T-helper 22 cell (primary cell): Measurements from ENCODE around the gene ZC3HAV1.
A peak's percentile ranks its signal among the peaks of the same experiment; 100 is the strongest.
"Not testable (repeated sequence)": the region's sequence is repeated elsewhere in the genome, so short reads cannot be mapped to it uniquely, and the experiment has no call there.

Experiments
- DNase-seq: peaks from one replicate; pipeline ENCODE4 v3.0.0-alpha.2; 2020; ENCODE audit warnings: low read depth

The ZC3HAV1 gene

DNA sequence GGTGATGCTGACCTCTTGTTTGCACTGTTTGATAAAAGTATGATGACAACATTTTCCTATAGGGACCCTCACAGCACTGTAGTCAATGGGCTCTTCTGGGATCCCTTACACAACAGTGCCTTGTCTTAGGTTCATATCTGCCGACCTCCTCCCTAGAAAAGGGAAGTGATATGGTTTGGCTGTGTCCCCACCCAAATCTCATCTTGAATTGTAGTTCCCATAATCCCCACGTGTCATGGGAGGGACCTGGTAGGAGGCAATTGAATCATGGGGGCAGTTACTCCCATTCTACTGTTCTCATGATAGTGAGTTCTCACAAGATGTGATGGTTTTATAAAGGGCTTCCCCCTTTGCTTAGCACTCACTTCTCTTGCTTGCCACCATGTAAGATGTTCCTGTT is 23.1 kb downstream of the ZC3HAV1 start:
- no peak for DNase-seq

DNA sequence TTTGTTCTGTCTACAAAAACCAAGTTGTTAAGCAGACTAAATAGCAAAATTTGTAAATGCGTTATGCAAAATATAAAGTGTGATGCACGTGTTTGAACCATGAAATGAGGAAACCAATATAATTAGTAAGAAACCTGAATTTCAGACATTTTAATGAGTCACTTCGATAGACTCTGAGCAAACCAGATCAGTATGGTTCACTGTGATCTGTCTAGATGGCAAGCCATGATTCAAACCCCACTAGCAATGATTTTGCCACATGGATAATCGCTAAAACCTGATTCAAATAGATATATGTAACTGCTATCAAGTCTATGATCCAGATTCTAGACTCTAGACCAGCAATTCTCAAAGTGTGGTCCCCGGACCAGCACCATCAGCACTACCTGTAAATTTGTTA is 24.8 kb downstream of the ZC3HAV1 start:
- no peak for DNase-seq

DNA sequence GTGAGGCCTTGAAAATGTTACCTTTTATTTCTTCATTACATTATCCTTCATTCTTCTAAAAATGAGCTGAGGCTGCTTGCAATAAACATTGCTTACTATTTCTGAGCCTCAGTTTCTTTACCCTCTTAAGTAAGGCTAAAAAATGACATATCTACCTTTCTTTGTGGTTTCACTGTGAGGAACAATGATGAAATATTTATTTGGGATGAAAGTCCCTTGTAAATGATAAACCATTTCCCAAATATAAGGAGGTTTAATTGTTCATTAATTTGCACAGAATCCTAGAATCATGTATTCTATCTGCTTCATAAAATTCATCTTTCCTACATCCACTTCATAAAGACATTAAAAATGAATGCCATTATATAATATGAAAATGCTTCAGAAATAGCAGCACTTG is 27.9 kb downstream of the ZC3HAV1 start:
- no peak for DNase-seq

DNA sequence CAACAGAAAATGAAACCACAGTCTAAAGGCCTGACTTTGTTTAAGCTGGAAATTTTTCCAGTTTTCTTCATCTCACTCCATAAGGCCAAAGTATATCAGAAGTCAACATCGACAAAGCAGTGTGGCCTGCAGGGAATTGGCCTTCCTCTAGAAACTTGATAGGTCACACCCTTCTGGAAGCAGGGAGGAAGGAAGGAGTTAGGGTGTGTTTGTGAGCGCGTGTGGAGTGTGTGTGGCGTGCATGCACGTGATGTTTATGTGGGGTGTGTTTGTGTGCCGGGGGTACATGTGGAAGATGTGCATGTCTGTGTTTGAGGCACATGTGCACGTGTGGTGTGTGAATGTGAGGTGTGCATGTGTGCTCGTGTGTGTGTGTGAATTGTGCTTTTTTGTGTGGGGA is 28.6 kb downstream of the ZC3HAV1 start:
- DNase-seq = no peak

DNA sequence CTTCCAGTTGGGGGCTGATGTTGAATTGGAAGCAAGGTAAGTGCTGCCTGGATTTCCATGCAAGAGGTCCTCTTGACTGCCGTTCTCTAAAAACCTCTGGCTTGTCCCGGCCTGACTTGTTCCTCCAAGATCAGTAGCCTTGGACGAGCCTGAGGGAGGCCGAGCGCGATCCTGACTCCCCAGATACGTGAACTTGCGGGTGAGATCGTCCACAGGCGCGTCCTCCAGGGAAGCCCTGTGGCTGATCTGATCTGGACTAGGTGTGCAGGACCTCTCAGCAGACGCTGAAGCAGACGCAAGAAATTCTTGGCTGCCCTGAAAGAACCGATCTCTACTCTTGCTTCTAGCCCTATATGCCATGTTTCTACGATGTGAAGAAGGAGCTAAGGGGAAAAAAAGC is 29.7 kb downstream of the ZC3HAV1 start:
- no peak for DNase-seq

DNA sequence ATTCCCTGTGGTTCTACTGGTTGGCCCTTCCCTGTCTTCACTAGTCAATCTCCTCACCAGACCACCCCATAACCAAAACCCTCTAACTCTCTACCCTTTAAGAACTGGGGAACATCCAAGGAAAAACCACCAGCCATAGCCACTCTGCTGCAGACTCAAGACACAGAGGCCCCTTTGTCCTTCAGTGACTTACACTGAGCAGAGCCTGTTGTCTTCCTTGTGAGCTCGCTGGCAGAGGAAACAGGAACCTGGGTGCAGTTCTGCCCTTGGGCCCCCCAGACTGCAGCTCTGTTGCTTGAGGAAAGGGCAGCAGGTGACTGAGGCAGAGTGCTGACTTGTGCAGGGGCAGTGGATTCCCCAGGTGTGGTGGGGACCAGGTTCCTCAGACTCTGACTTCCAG is 30.6 kb downstream of the ZC3HAV1 start:
- no peak for DNase-seq

DNA sequence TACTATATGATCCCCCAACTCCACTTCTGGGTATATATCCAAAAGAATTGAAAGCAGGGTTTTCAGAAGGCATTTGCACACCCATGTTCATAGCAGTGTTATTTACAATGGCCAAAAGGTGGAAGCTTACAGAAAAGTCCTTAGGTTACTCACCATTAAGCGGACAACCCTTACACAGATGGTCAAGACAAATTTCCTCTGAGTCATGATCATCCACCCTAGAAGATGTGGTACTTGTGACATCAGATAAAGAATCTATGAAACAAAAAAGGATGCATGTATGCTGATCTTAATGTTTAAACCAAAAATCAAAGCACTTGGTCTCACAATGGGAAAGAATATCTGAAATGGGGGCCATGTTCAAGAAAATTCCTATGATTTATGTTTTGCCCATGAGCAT is 31.1 kb downstream of the ZC3HAV1 start:
- no peak for DNase-seq

DNA sequence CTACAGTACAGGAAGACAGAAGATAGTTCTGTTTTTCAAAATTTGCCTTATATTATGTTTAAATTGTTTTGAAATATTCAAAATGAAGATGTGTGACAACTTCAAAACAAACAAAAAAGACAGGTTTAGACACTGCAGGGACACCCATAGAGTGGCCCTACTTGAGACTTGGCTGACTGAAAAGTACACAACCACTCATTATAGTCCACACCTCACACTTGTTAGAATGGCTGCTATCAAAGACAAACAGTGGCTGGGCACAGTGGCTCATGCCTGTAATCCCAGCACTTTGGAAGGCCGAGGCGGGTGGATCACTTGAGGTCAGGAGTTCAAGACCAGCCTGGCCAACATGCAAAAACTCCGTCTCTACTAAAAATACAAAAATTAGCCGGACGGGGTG is 31.8 kb downstream of the ZC3HAV1 start:
- DNase-seq = not testable (repeated sequence)

DNA sequence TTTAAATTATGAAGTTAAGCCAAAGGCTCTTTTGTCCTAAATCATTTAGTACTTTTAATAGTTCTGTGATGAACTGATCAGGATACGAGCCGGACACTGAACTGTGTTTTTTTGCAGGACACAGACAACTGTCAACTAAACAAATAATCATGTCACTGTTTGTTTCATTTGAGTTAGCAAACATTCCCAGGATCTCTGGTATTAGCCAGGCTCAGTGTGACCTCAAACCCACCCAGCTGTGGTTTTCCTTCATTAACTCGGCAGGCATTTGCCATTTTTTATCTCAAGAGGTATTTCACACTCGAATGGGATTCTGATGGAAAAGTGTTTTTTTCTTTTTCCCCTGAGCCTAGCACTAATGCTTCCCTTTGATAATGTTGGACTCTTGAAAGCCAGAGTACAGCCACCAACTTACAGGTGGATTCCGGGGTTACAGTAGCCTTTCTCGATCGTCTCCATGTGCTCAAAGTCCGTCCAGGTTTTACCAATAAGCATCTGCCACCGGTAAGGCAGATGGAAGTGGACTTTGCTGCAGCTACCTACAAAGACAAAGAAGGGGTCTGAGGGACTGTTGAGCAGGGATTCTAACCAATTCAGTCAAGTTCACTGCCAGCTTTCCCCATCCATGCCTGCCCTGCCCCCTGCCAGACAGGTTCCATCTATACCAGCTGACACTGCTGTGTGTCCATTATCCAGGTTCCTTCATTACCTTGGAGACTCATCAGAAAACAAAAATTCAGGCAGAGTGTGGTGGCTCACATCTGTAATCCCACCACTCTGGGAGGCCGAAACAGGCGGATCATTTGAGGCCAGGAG is 33.4 kb downstream of the ZC3HAV1 start:
- DNase-seq = no peak

DNA sequence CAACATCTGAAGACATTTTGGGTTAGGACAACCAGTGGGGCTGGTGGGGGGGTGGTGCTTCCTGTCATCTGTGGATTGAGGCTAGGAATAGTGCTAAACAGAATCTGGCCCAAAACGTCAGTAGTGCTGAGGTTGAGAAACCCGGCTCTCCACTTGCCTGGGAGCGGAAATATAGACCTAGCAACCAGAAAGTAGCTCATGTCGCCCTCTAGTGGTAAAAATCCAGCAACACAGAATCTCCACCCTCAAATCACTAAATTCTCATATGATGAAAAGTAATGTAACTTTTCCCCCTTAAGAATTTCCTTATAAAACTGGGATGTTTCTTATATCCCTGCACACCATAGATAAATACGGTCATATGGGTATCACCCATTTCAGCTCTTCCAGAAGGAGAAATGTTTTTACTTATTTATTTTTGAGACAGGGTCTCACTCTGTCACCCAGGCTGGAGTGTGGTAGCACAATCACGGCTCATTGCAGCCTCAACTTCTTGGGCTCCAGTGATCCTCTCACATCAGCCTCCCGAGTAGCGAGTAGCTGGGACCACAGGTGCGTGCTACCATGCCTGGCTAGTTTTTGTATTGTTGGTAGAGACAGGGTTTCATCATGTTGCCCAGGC is 34.4 kb downstream of the ZC3HAV1 start:
- peak; percentile 49 for DNase-seq

DNA sequence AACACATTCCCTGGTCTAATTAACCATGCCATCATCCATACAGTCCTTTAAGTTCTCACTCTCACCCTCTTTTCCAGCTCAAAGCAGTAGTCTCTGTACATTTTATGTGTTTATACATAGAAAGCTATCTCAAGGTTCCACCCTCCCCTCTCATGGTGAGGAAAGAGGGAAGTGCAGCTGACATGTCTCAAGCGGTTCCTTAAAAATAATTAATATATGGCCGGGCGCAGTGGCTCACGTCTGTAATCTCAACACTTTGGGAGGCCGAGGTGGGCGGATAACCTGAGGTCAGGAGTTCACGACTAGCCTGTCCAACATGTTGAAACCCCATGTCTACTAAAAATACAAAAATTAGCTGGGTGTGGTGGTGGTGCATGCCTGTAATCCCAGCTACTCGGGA is 36.7 kb downstream of the ZC3HAV1 start:
- DNase-seq = no peak

DNA sequence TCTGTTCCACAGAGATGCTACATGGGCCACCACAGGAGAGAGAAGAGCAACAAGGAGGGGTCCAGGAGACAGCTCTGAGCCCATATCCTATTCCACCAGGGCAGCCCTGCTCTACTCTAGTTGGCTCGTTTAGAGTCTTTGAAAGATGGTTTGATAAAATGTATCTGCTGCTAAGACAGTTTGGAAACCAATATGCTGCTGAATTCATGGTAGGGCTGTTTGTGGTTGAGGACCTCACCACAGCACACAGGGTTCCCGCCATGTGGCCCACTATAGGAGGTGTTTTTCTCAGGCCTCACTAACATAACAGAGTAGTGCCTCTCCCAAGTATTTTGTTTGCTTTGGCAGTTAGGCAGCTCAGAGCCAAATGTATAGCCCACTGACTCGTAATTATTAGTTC is 37.8 kb downstream of the ZC3HAV1 start:
- no peak for DNase-seq

DNA sequence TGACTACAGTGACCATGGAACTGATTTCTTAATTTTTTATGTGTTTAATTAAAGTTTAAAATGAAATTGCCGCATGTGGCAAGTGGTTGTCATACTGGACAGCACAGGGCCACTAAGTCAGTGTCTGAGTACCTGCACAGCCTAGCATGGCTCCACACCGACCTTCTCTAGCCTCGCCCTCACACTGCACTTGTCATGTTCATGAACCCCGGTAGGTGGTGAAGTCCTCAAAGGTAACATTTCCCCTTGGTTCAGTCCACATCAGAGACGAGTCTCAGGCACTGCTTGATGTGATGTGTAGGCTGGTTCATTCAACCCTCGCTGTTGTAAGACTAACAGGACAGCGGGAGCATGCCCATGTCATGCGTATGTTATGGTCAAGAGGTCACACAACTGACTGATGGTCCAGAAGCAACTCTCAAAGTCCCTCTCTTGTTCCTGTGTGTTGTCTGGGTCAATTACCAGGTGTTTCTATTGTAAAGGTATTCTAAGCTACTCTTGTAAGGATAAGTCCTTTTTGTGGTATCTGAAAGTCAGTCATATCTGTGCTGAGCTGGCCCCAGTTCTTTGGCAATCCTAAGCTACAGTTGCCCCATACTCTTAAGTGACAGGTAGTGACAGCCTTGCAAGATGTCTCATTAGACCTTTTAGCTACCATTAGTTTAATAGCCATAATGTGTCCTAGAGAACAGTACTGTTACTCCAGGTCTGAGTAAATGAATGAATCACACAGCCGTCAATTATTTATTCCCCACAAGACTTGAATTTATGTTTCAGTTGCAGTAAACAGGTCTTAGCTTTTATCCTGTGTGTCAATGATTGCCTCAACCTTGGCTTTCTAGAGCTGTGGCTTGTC is 40.7 kb downstream of the ZC3HAV1 start:
- no peak for DNase-seq

DNA sequence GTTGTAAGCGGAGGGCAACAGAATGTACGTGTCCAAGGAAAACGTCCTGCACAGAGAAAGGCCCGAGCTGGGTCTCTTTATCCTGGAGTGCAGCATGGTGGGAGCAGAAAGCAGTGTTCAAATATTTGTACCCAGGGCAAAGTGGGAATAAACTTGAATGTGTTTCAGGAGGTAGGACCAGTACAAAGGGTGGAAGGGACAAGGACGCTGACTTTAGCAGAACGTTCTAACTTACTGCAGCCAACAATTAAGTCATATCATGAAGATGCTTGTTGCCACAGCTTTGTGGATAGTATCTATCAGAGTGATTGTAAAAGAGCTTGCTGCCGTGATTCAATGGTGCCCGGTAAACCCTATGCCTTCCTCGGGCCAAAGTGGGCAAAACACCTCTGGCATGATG is 43.2 kb downstream of the ZC3HAV1 start:
- DNase-seq = no peak

DNA sequence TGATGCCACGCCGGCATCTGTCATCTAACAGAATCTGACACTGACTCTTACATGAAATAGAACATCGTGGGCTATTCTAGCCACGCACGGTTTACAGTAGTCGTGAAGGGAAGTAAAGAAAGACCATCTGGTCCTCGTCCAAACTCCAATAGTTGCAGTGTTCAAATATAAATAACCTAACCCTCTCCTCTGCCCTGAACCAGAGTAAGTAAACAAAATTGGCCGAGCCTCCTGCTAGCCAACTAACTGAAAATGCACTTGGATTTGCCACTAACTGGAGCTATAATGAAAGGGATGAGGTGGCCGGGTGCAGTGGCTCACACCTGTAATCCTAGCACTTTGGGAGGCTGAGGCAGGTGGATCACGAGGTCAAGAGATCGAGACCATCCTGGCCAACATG is 44.2 kb downstream of the ZC3HAV1 start:
- DNase-seq = no peak

DNA sequence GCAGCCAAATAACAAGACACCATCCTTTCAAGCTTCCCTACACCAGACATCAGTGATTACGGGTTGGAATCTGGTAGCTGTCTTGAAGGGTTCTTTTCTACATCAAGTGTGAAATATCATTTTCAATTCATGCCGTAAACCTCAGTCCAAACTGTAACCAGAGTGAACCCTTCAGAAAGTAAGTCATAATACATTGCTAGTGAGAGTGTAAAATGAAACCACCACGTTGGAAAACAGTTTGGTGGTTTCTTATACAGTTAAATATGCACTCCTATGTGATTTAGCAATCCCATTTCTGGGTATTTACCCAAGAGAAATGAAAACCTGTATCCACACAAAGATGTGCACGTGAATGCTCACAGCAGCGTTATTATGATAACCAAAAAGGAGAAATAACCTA is 48.1 kb downstream of the ZC3HAV1 start:
- DNase-seq = no peak

DNA sequence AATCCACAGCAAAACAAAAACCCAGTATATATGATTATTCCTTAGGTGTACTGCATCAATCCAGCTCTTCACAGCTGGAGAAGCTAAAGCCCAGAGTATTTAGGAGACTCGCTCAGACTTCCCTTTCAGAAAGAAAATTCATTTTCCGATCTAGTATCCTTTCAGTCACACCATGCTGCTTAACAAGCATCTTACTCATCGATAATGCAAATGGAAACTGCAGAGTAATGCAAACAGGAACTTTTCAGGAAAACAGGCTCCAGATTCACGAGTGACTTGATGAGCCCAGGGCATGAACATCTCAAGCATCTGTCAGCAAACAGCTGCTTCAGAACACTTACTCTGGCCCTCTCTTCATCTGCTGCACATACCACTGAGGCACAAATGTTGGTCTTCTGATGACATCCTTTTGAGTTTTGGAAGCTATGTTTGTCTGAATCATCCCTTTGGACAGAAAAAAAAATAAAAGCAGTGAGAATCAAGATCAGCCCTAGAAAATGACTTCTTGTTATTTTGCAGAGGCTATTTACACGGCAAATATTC is 48.8 kb downstream of the ZC3HAV1 start:
- DNase-seq = no peak

DNA sequence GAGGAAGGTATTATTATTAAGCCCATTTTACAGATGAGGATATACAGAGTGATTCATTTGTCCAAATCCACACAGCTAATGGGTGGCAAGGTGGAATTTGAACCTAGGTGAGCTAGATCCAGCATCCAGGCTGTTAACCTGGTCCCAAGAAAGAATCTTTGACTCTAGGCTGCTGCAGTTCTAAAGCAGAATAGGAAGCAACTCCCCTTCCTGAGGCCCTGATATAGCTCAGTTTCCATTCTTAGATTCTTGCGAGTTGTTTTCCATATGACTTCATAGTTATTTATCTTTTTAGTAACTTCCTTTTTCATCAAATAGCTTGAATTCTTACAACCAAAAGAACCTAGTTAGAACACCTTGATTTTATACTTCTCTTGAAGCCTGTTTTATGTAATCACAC is 49.6 kb downstream of the ZC3HAV1 start:
- DNase-seq = no peak

DNA sequence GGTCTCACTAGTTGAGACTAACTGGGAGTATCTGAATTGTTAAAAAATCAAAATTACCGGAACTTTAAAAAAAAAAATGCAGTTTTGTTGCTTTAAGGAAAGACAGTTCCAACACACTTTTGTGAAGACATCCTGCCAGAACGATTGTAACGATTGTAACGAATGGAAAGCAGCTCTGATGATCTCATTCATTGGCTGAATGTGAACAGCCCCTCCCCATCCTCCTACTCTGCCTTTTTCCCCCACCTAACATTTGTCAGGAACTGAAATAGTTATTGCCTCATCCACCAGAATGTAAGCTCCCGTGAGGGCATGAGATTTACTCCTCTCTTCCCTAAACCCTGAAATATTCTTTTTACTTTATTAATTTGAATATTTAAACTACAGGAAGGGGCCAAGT is 50.6 kb downstream of the ZC3HAV1 start:
- DNase-seq = no peak

DNA sequence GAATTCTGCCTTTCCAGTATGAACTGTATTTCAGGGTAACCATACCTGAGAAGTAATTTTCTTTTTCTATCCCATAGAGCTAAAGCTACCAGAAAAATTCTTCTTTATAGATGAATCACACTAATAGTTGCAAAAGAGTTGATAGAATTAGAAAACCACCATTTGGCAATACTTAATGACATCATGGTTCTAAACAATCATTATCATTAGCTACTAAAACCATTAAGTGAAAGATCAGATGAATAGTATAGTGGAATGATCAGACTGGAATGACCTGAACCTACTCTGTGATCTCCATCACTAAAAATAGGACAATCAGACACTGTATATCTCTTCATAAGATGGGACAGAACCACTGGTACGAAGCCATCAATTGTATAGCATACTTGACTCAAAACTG is 53.8 kb downstream of the ZC3HAV1 start:
- no peak for DNase-seq

DNA sequence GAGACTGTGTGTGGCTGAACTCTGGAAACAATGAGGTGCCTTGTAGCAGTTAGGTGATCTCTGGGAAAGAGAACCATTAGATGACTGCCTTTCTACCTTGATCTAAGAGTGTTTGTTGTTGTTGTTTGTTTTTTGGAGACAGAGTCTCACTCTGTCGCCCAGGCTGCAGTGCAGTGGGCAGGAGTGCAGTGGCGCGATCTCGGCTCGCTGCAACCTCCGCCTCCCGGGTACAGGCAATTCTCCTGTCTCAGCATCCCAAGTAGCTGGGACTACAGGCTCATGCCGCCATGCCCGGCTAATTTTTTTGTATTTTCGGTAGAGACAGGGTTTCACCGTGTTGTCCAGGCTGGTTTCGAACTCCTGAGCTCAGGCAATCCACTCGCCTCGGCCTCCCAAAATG is 54.9 kb downstream of the ZC3HAV1 start:
- not testable (repeated sequence) for DNase-seq

DNA sequence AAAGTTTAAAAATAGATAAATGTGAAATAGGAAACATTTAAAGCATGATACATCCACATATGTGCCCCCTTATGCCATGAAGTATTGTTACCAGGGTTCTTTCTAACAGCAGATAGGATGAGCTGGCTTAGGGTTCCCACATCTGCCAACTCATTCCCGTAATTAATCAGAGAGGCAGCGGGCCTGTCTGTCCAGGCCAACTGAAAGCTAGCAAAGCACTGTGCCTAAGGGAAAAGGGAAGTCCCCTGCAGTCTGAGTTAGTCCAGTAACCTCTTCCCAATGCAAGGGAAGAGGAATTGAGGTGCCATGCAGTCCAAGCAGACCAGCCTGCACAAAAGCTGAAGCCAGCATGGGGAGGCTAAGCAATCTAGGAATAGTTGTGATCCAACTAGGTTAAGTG is 55.4 kb downstream of the ZC3HAV1 start:
- no peak for DNase-seq

DNA sequence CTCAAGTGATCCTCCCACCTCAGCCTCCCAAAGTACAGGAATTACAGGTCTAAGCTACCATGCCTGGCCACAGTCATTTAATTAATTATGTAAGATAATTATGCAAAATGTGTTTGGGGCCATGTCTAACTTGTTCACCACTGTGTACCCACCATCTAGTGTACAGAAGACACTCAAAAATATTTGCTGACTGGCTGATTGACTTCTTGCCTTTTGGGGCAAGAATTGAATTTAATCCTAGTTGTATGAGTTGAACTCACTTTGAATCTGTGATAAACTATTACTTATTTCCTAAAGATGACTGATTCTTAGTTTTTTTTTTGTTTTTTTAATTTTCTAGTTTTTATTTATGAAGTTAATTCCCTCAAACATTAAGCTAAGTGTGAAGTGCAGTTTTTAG is 57.9 kb downstream of the ZC3HAV1 start:
- DNase-seq = no peak
